Glutamatergic neuron (in vitro differentiated cells): ENCODE data around the gene LMBR1. TPM values are rescaled to one million over a fixed set of nuclear protein-coding genes. Genes with fewer than 3 reads are reported as not detected.

ENCODE experiments used
- DNase-seq: peaks from one replicate; pipeline ENCODE4 v3.0.0; 2022
- H3K27ac Mint-ChIP-seq: one replicate; pipeline ENCODE4 v1.8.0; 2020; ENCODE audit warnings: mild to moderate bottlenecking, mixed read lengths, inconsistent platforms; ENCODE audit not compliant: unreplicated experiment
- H3K27me3 Mint-ChIP-seq: one replicate; pipeline ENCODE4 v1.8.0; 2020; ENCODE audit warnings: mild to moderate bottlenecking, moderate library complexity, mixed read lengths, inconsistent platforms; ENCODE audit not compliant: unreplicated experiment
- H3K36me3 Mint-ChIP-seq: one replicate; pipeline ENCODE4 v1.8.0; 2020; ENCODE audit warnings: mild to moderate bottlenecking, mixed read lengths, inconsistent platforms; ENCODE audit not compliant: unreplicated experiment
- H3K4me1 Mint-ChIP-seq: one replicate; pipeline ENCODE4 v1.8.0; 2020; ENCODE audit warnings: mild to moderate bottlenecking, low read depth, mixed read lengths, inconsistent platforms; ENCODE audit not compliant: unreplicated experiment
- H3K4me3 Mint-ChIP-seq: one replicate; pipeline ENCODE4 v1.8.0; 2020; ENCODE audit warnings: mild to moderate bottlenecking, mixed read lengths, inconsistent platforms; ENCODE audit not compliant: unreplicated experiment
- H3K9me3 Mint-ChIP-seq: one replicate; pipeline ENCODE4 v1.8.0; 2020; ENCODE audit warnings: mild to moderate bottlenecking, moderate library complexity, mixed read lengths, inconsistent platforms; ENCODE audit not compliant: unreplicated experiment
- total RNA-seq: library from RNA; stranded (reverse); fragmentation: NEBNext Ultra II Directional; extraction: Animal tissue kit (Norgen Biotek cat#: 25700); gene quantifications from one replicate; pipeline ENCODE4 v1.2.1, GENCODE V29; 2021; ENCODE audit not compliant: unreplicated experiment
- TF ChIP-seq, protein P1 (sequence below): fragments of 200-600 bp; sonication (generic); IDR thresholded peaks from one replicate; pipeline ENCODE4 v1.5.0; 2021; ENCODE audit not compliant: partially characterized antibody, unreplicated experiment

The LMBR1 gene
- total RNA-seq, 1 donor from 2014 or later, result 41.0 TPM

DNA sequence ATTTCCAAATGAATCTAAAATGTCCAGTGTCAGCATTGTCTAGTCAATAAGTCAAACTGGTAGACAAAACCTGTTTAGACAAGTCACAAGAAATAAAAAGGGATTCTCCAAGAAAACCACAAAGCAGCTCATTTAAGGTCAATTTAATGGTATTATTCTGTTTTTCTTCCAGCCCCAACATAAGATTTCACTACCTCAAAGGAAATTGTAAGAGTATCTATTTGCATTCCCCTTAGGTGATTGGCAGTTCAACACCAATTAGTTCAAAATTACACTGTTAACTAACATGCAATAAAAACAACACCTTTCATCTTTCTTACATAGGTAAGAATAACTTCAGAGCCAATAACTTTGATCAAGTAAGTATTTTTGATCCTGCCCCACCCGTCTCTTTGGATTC lies 146.1 kb downstream of the LMBR1 start:
- DNase-seq, result no peak
- Mint-ChIP-seq H3K27ac (no peak overlapping the region), H3K27me3 (no peaks in the 10 kb centered on the region), H3K4me3 (no peak overlapping the region), H3K9me3 (no peaks in the 10 kb centered on the region), H3K36me3 (no peaks in the 10 kb centered on the region), H3K4me1 (peaks cover 8% of the 10 kb centered on the region)
- TF ChIP-seq, protein P1, sequence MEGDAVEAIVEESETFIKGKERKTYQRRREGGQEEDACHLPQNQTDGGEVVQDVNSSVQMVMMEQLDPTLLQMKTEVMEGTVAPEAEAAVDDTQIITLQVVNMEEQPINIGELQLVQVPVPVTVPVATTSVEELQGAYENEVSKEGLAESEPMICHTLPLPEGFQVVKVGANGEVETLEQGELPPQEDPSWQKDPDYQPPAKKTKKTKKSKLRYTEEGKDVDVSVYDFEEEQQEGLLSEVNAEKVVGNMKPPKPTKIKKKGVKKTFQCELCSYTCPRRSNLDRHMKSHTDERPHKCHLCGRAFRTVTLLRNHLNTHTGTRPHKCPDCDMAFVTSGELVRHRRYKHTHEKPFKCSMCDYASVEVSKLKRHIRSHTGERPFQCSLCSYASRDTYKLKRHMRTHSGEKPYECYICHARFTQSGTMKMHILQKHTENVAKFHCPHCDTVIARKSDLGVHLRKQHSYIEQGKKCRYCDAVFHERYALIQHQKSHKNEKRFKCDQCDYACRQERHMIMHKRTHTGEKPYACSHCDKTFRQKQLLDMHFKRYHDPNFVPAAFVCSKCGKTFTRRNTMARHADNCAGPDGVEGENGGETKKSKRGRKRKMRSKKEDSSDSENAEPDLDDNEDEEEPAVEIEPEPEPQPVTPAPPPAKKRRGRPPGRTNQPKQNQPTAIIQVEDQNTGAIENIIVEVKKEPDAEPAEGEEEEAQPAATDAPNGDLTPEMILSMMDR, result no peak

DNA sequence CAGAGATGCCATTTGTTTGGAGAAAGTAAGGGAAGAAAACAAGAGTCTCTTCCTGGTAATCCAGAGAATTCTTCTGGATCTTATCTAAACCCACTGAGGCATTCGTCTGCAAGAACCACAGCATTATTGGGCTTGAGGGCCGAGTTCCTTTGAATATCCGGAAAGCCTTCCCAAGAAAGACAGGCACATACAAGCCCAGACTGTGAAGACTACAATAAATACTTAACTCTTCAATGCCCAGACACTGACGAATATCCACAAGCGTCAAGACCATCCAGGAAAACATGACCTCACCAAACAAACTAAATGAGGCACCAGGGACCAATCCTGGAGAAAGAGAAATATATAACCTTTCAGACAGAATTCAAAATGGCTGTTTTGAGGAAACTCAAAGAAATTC lies 153.4 kb downstream of the LMBR1 start:
- Mint-ChIP-seq H3K36me3 (peaks cover 3% of the 10 kb centered on the region), H3K4me3 (no peak overlapping the region), H3K27me3 (no peaks in the 10 kb centered on the region), H3K9me3 (no peaks in the 10 kb centered on the region), H3K4me1 (peaks cover 24% of the 10 kb centered on the region), H3K27ac (no peak overlapping the region)
- DNase-seq, result no peak
- TF ChIP-seq, protein P1, result no peak

DNA sequence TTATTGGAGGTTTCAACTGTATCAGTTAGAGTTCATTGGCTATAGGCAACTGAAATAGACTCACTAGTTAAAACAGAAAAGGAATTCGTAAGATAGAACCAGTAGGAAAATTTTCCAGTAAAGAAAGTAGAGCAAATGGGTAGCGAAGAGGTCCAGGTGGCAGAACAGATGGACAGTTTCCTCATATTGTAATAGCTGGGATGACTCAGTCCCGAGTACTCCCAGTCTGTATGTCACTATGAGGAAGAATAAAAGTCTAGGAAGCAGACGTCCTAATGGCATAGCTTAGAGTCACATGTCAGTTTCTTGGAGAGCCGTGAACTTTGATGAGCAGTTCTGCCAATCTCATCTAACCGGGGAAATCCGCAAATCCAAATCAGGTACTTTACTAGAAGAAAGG lies 157.1 kb downstream of the LMBR1 start:
- peaks cover 4% of the 10 kb centered on the region for H3K9me3 Mint-ChIP-seq
- H3K36me3 Mint-ChIP-seq, result peaks cover 26% of the 10 kb centered on the region
- peaks cover 24% of the 10 kb centered on the region for H3K4me1 Mint-ChIP-seq
- no peaks in the 10 kb centered on the region for H3K27me3 Mint-ChIP-seq
- peak overlapping the region; percentile 77 for H3K27ac Mint-ChIP-seq
- TF ChIP-seq, protein P1, result no peak
- DNase-seq, result no peak
- peak overlapping the region; percentile 0 for H3K4me3 Mint-ChIP-seq

DNA sequence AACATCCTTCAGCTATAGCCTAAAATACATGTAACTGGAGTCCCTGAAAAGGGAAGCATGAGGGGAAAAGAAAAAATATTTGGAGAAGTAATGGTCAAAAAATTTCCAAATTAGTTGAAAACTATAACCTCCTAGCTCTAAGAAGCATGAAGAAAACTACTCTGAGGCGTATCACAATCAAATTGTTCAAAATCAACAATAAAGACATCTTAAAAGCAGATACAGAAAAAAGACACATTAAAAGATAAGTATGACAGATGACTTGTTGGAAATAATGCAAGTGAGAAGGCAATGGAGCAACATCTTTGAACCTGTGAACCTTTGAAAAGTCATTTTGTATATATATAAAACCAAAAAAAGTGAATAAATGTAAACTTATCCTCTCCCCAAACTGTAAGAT lies 159.3 kb downstream of the LMBR1 start:
- Mint-ChIP-seq H3K27me3 (no peaks in the 10 kb centered on the region), H3K9me3 (peaks cover 4% of the 10 kb centered on the region), H3K27ac (no peak overlapping the region), H3K4me1 (peaks cover 24% of the 10 kb centered on the region), H3K4me3 (no peak overlapping the region), H3K36me3 (peaks cover 26% of the 10 kb centered on the region)
- no peak for DNase-seq
- TF ChIP-seq, protein P1, result no peak

DNA sequence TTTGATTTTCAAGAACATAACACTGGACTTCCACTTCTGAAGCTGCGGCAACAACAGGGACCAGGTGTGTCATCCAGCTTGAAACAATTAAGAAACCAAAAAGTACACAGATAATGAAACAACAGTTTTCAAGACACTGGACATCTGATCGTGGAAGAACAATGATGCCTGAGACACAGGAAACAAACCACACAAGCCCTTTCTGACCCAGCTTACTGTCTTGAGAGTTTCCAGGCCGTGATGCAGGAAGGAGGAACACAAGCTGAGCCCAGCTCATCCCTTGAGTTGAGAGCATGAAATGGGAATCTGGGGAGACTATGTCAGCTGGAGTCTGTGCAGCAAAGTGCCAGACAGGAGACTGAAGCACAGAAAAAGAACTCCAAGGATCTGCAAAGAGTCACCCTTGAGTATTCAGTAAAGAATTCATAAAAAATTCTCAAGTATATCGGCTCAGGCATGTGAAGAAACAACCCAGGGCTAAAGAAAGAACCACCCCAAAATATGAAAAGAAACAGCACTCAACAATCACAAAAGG lies 160.8 kb downstream of the LMBR1 start:
- peaks cover 26% of the 10 kb centered on the region for H3K36me3 Mint-ChIP-seq
- no peaks in the 10 kb centered on the region for H3K27me3 Mint-ChIP-seq
- H3K4me1 Mint-ChIP-seq, result peaks cover 18% of the 10 kb centered on the region
- H3K9me3 Mint-ChIP-seq, result peaks cover 4% of the 10 kb centered on the region
- TF ChIP-seq, protein P1, result no peak
- no peak for DNase-seq
- H3K4me3 Mint-ChIP-seq, result no peak overlapping the region
- peak overlapping the region; percentile 26 for H3K27ac Mint-ChIP-seq
